K562 (cell line): ENCODE measurements around the gene C11orf42. TPM values are rescaled to one million over a fixed set of nuclear protein-coding genes. Genes with fewer than 3 reads are reported as not detected.

ENCODE experiments used
- ATAC-seq: fragments of 200-7000 bp; cut with Tn5 transposase; 3 replicates; pipeline ENCODE4 v1.9.1; 2020; ENCODE audit warnings: moderate library complexity
- BruUV-seq: library from RNA; stranded (reverse); fragments of 400-500 nt; replicated peaks from 2 replicates; lab custom pipeline; 2021; lab: Mats Ljungman, UMichigan
- CTCF ChIA-PET: fragments of 300-600 bp; formaldehyde crosslinking; extraction: SDS; loops from one replicate; lab custom pipeline; 2021; ENCODE audit warnings: low intra/inter-chr PET ratio; lab: Yijun Ruan, JAX
- POLR2A ChIA-PET: fragments of 300-600, 350-650 bp; sonication (Branson Sonifier 250); formaldehyde crosslinking; extraction: SDS; loops from one replicate; lab custom pipeline; 2021; ENCODE audit warnings: antibody characterized with exemption, inconsistent platforms; lab: Yijun Ruan, JAX
- DNase-seq, 4 experiments: peaks; one replicate each; pipeline versions ENCODE4 v3.0.0 to v3.0.0-alpha.2; 2011 to 2018; ENCODE audit warnings: low spot score in 3 of 4, mixed read lengths in 3 of 4; ENCODE audit errors: extremely low read depth in 1 of 4
- FAIRE-seq: peaks from 2 replicates; lab custom pipeline; 2011; peaks lifted over from hg19 to GRCh38; lab: Jason Lieb, UNC
- H2AFZ ChIP-seq: 2 replicates; pipeline ENCODE4 v1.6.0; 2011; ENCODE audit warnings: low read depth, low read length, control low read depth, inconsistent platforms
- H3K27ac ChIP-seq: fragments of 200-600 bp; 3 replicates; pipeline ENCODE4 v1.8.0; 2011; ENCODE audit warnings: low read depth, mild to moderate bottlenecking, control low read depth, inconsistent platforms, low read length, moderate library complexity, mixed read lengths; ENCODE audit errors: extremely low read depth
- H3K27me3 ChIP-seq, 2 experiments: fragments of 300-600 bp in 1 of 2; 2 replicates in 1 of 2; 3 replicates in 1 of 2; pipeline versions ENCODE4 v1.6.0 to v1.8.0; 2011; ENCODE audit warnings: inconsistent platforms in 2 of 2, low read length in 2 of 2, mild to moderate bottlenecking in 1 of 2, mixed read lengths in 1 of 2, moderate library complexity in 1 of 2; ENCODE audit not compliant: control insufficient read depth in 2 of 2, insufficient read depth in 2 of 2
- H3K36me3 ChIP-seq: fragments of 300-600 bp; 3 replicates; pipeline ENCODE4 v1.8.0; 2011; ENCODE audit warnings: mild to moderate bottlenecking, low read length, inconsistent platforms; ENCODE audit not compliant: control insufficient read depth, insufficient read depth
- H3K4me1 ChIP-seq, 2 experiments: fragments of 200-600 bp in 1 of 2; replicated peaks in 1 of 2; 2 replicates in 1 of 2; 3 replicates in 1 of 2; pipeline versions ENCODE4 v1.5.1 to v1.8.0; 2011; ENCODE audit warnings: inconsistent platforms in 2 of 2, low read length in 2 of 2, mild to moderate bottlenecking in 1 of 2, mixed read lengths in 1 of 2, moderate library complexity in 1 of 2; ENCODE audit not compliant: control insufficient read depth in 2 of 2, insufficient read depth in 2 of 2
- H3K4me2 ChIP-seq: 2 replicates; pipeline ENCODE4 v1.6.1; 2011; ENCODE audit warnings: low read length, control low read depth, inconsistent platforms, mixed read lengths; ENCODE audit not compliant: insufficient read depth
- H3K4me3 ChIP-seq: fragments of 200-600 bp; sonication (generic), shearing (Covaris generic); 2 replicates; pipeline ENCODE4 v1.5.1; 2016; ENCODE audit warnings: control low read depth, inconsistent platforms
- H3K79me2 ChIP-seq: fragments of 200-600 bp; 3 replicates; pipeline ENCODE4 v1.8.0; 2011; ENCODE audit warnings: low read length, inconsistent platforms; ENCODE audit not compliant: control insufficient read depth, insufficient read depth
- H3K9ac ChIP-seq, 2 experiments: 2 replicates each; pipeline versions ENCODE4 v1.6.0 to v1.6.1; 2011; ENCODE audit warnings: low read depth in 2 of 2, low read length in 2 of 2, control low read depth in 1 of 2, inconsistent platforms in 1 of 2, mild to moderate bottlenecking in 1 of 2, mixed read lengths in 1 of 2; ENCODE audit not compliant: insufficient read depth in 1 of 2
- H3K9me1 ChIP-seq: one replicate; pipeline ENCODE4 v1.6.0; 2011; ENCODE audit warnings: inconsistent platforms, mild to moderate bottlenecking, low read length, moderate library complexity; ENCODE audit not compliant: control insufficient read depth, insufficient read depth
- H3K9me3 ChIP-seq: replicated peaks from 2 replicates; pipeline ENCODE4 v1.5.1; 2011; ENCODE audit warnings: low read depth, low read length, inconsistent platforms; ENCODE audit not compliant: control insufficient read depth, insufficient read depth
- H4K20me1 ChIP-seq: replicated peaks from 2 replicates; pipeline ENCODE4 v1.6.1; 2011; ENCODE audit warnings: low read length, inconsistent platforms, mixed read lengths; ENCODE audit not compliant: control insufficient read depth, insufficient read depth
- ARID3A ChIP-seq: IDR thresholded peaks from 2 replicates; pipeline ENCODE4 v1.6.1; 2012; ENCODE audit warnings: low read depth, low read length, improper control_type of control experiment, borderline replicate concordance
- CREB1 ChIP-seq, 2 experiments: sonication (generic) in 1 of 2; formaldehyde crosslinking in 1 of 2; IDR thresholded peaks; 2 replicates each; pipeline versions ENCODE4 v1.6.1 to v1.8.0; 2012 to 2022; ENCODE audit warnings: inconsistent platforms in 1 of 2, mild to moderate bottlenecking in 1 of 2, missing genetic modification reagents in 1 of 2, moderate library complexity in 1 of 2
- ELF2 ChIP-seq: fragments of 250-450 bp; sonication (Bioruptor Pico); IDR thresholded peaks from 2 replicates; pipeline ENCODE4 v1.5.0; 2021; ENCODE audit warnings: mild to moderate bottlenecking
- HEY1 ChIP-seq: fragments of 250-450 bp; sonication (Bioruptor Pico); IDR thresholded peaks from 2 replicates; pipeline ENCODE4 v1.5.0; 2020; ENCODE audit warnings: mild to moderate bottlenecking, moderate library complexity, borderline replicate concordance
- HSF4 ChIP-seq: fragments of 250-450 bp; sonication (Bioruptor Pico); IDR thresholded peaks from 2 replicates; pipeline ENCODE4 v2.1.2; 2022; ENCODE audit warnings: mild to moderate bottlenecking, moderate library complexity, borderline replicate concordance
- MYC ChIP-seq, 2 experiments: fragments of 250-450 bp in 1 of 2; sonication (Bioruptor Pico) in 1 of 2; IDR thresholded peaks; 2 replicates each; pipeline versions ENCODE4 v1.5.1 to v1.6.1; 2012 to 2021; ENCODE audit warnings: low read depth in 2 of 2, borderline replicate concordance in 1 of 2, improper control_type of control experiment in 1 of 2, low read length in 1 of 2, mild to moderate bottlenecking in 1 of 2, moderate library complexity in 1 of 2
- NFIX ChIP-seq: fragments of 250-450 bp; sonication (Bioruptor Pico); IDR thresholded peaks from 2 replicates; pipeline ENCODE4 v1.4.0; 2020; ENCODE audit warnings: low read depth, mild to moderate bottlenecking, moderate library complexity
- SAP30 ChIP-seq: fragments of 200-600 bp; sonication (generic); IDR thresholded peaks from 2 replicates; pipeline ENCODE4 v1.6.1; 2012; ENCODE audit warnings: borderline replicate concordance, low read depth, mild to moderate bottlenecking, moderate library complexity, low read length, control low read depth, inconsistent platforms; ENCODE audit not compliant: insufficient read depth, poor library complexity, severe bottlenecking
- SMARCC2 ChIP-seq: fragments of 450-650 bp; IDR thresholded peaks from 2 replicates; pipeline ENCODE4 v1.6.1; 2017; ENCODE audit warnings: antibody characterized with exemption, moderate library complexity, mild to moderate bottlenecking, low read depth
- ZBTB33 ChIP-seq: sonication (generic); formaldehyde crosslinking; IDR thresholded peaks from 2 replicates; pipeline ENCODE4 v1.8.1; 2023; ENCODE audit warnings: mild to moderate bottlenecking, missing genetic modification reagents
- ZNF57 ChIP-seq: fragments of 450-650 bp; formaldehyde crosslinking; IDR thresholded peaks from 2 replicates; pipeline ENCODE4 v1.4.0; 2020; ENCODE audit warnings: mild to moderate bottlenecking, moderate library complexity
- WGBS: fragments of 100-300 bp; shearing (Covaris generic); methylation state at CpG from one replicate; pipeline ENCODE4 v1.1.6; 2016; ENCODE audit warnings: low coverage, mixed read lengths; ENCODE audit not compliant: insufficient coverage; ENCODE audit errors: missing lambda C conversion rate; 5-methylcytosine and 5-hydroxymethylcytosine counted together
- in situ Hi-C: fragments of 300-500 bp; cut with MboI; formaldehyde crosslinking; loops from 4 replicates; pipeline ENCODE4 v1.15.0; 2018; ENCODE audit warnings: inconsistent platforms, mixed read lengths
- intact Hi-C: fragments of 100-400 bp; cut with micrococcal nuclease; formaldehyde crosslinking; loops from 2 replicates; pipeline ENCODE4 v1.14.2; 2022
- polyA plus RNA-seq, 8 experiments: library from polyadenylated mRNA; depleted of rRNA in 4 of 8; stranded (reverse) in 5 of 8; unstranded in 3 of 8; fragments of >200 nt; fragmentation: Nextera tagmentation in 2 of 8; fragmentation: Illumina TruSeq in 1 of 8; extraction: Ambion mirVana in 2 of 8; extraction: Trizol in 1 of 8; gene quantifications; 2 replicates each; pipeline versions ENCODE4 v1.2.1 to v1.2.3, GENCODE V29; 2011 to 2014; ENCODE audit warnings: inconsistent platforms in 1 of 8, missing spikeins in 1 of 8
- total RNA-seq, 7 experiments: library from RNA; depleted of rRNA in 6 of 7; stranded (reverse); fragments of >200 nt in 6 of 7; fragmentation: Illumina TruSeq in 2 of 7; extraction: Trizol in 2 of 7; gene quantifications; 2 replicates each; pipeline versions ENCODE4 v1.2.1 to v1.2.3, GENCODE V29; 2011 to 2021; ENCODE audit warnings: low replicate concordance in 1 of 7

The C11orf42 gene
- total and polyA plus RNA-seq, 9 of the 15 experiments (the other 6 are each of a cell fraction or from before 2014, with no cell fraction given): not detected

GRCh38 chr11:6260207-6260726 lies 54.9 kb downstream of the C11orf42 start:
- intact Hi-C loops: no loop called here
- Histone ChIP-seq H4K20me1 (no peaks in the 10 kb centered on the region), H3K9me1 (no peaks in the 10 kb centered on the region), H3K9me3 (no peaks in the 10 kb centered on the region), H2AFZ (no peak overlapping the region), H3K4me3 (no peak overlapping the region), H3K4me1 (no peaks in the 10 kb centered on the region), H3K9ac (no peak overlapping the region), H3K4me2 (no peak overlapping the region), H3K36me3 (no peaks in the 10 kb centered on the region), H3K79me2 (no peaks in the 10 kb centered on the region), H3K27me3 (peaks cover 27 to 32% of the 10 kb centered on the region in 2 experiments), H3K27ac (no peak overlapping the region)
- FAIRE-seq (no peak), DNase-seq (no peak), ATAC-seq (no peak)
- POLR2A ChIA-PET: interaction anchor here (0.7 to 2.3 kb wide), 4 partner anchors 9 to 26 kb away, joined by 3 to 15 read pairs (median 6); partner anchors contain the start of gene FHIP1B
- no TSS peak for BruUV-seq
- CTCF ChIA-PET: no interaction called here
- in situ Hi-C loops: no loop called here
- WGBS: 3% methylated on average over 3 of the region's 5 CpGs
- no peak for TF ChIP-seq ELF2 (CRISPR knock-in tag)
- TF ChIP-seq HSF4 (CRISPR knock-in tag): no peak
- no peak for TF ChIP-seq ZBTB33
- no peak for TF ChIP-seq ZNF57 (CRISPR knock-in tag)
- no peak for TF ChIP-seq SAP30
- no peak for TF ChIP-seq NFIX (CRISPR knock-in tag)
- TF ChIP-seq CREB1 (IDR thresholded peaks at IDR 0.05): no peak
- no peak for TF ChIP-seq CREB1 (CRISPR knock-in tag; IDR thresholded peaks at IDR 0.05)
- no peak for TF ChIP-seq SMARCC2
- no peak for TF ChIP-seq ARID3A
- TF ChIP-seq MYC (IDR thresholded peaks at IDR 0.05; ENCODE audit: low read depth, low read length): no peak
- no peak for TF ChIP-seq MYC (CRISPR knock-in tag; IDR thresholded peaks at IDR 0.05; ENCODE audit: borderline replicate concordance, low read depth)
- no peak for TF ChIP-seq HEY1 (CRISPR knock-in tag)
